ENCODE measurements around the gene VAV2. TPM values are rescaled to one million over a fixed set of nuclear protein-coding genes. Genes with fewer than 3 reads are reported as not detected.

The VAV2 gene
- total RNA-seq, 1 experiment from 2014 or later: 30.7 TPM

- Mint-ChIP-seq H3K36me3 (ENCODE audit: insufficient read depth, unreplicated experiment) (no peaks in the 10 kb centered on the region), H3K27me3 (ENCODE audit: unreplicated experiment) (no peaks in the 10 kb centered on the region), H3K9me3 (ENCODE audit: low read depth, unreplicated experiment) (no peaks in the 10 kb centered on the region), H3K27ac (ENCODE audit: unreplicated experiment) (no peak overlapping the region), H3K4me3 (ENCODE audit: low read depth, unreplicated experiment) (no peak overlapping the region), H3K4me1 (ENCODE audit: low read depth, unreplicated experiment) (peaks cover 31% of the 10 kb centered on the region)
- intact Hi-C loops (cut with micrococcal nuclease; ENCODE audit: unreplicated experiment): no loop called here
- TF ChIP-seq, protein P1, sequence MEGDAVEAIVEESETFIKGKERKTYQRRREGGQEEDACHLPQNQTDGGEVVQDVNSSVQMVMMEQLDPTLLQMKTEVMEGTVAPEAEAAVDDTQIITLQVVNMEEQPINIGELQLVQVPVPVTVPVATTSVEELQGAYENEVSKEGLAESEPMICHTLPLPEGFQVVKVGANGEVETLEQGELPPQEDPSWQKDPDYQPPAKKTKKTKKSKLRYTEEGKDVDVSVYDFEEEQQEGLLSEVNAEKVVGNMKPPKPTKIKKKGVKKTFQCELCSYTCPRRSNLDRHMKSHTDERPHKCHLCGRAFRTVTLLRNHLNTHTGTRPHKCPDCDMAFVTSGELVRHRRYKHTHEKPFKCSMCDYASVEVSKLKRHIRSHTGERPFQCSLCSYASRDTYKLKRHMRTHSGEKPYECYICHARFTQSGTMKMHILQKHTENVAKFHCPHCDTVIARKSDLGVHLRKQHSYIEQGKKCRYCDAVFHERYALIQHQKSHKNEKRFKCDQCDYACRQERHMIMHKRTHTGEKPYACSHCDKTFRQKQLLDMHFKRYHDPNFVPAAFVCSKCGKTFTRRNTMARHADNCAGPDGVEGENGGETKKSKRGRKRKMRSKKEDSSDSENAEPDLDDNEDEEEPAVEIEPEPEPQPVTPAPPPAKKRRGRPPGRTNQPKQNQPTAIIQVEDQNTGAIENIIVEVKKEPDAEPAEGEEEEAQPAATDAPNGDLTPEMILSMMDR (IDR thresholded peaks at IDR 0.05; ENCODE audit: unreplicated experiment): no peak
- CTCF ChIA-PET: no interaction called here
- BruUV-seq (replicated peaks): no TSS peak
- no peak for DNase-seq
Measured at GRCh38 chr9:133971121-133971951, 20.8 kb downstream of the VAV2 start.

GRCh38 chr9:133970581-133971058 lies 21.5 kb downstream of the VAV2 start:
- TF ChIP-seq, protein P1 (IDR thresholded peaks at IDR 0.05; ENCODE audit: unreplicated experiment): no peak
- CTCF ChIA-PET: no interaction called here
- Mint-ChIP-seq H3K27ac (ENCODE audit: unreplicated experiment) (no peak overlapping the region), H3K27me3 (ENCODE audit: unreplicated experiment) (no peaks in the 10 kb centered on the region), H3K36me3 (ENCODE audit: insufficient read depth, unreplicated experiment) (no peaks in the 10 kb centered on the region), H3K9me3 (ENCODE audit: low read depth, unreplicated experiment) (peaks cover 2% of the 10 kb centered on the region), H3K4me1 (ENCODE audit: low read depth, unreplicated experiment) (peaks cover 31% of the 10 kb centered on the region), H3K4me3 (ENCODE audit: low read depth, unreplicated experiment) (no peak overlapping the region)
- intact Hi-C loops (cut with micrococcal nuclease; ENCODE audit: unreplicated experiment): no loop called here
- no peak for DNase-seq
- BruUV-seq (replicated peaks): no TSS peak

DNA sequence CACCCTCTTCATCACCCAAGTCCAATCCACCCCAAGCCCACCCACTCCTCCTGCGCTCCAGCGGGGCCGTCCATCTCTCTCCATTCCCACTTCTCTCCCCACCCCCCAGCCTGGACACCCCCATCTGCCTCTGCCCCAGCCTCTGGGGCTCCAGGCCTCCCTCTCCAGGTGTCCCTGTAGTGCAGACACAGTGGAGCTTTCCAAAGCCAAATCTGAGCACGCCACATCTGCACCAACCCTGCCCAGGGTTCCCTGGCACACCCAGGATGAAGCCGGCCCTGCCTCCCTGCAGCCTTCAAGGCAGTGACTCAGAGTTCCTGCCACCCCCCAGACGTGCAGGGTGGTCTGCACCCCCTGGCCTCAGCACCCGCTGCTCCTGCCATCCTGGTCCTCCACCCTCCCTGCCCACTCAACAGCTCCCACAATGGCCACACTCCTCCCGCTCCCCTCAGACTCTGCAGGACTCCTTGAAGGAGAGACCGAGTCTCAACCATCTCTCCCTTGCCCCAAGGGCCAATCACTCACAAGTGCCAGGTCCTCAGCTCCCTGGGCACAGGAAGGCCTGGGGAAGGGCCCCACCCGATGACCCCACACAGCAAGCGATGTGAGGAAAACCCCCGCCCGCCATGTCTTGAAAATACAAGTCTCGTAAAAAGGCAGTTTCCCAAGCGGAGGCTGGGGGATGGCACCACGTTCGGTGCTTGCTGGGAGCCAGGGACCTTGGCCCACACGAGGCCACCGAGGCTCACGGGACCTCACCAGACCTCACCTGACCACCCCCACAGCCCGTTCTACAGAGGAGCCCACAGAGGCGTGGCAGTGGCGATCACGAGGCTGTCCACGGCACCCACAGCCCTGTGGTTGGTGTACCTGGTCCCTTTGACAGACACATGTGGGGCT lies 22.2 kb downstream of the VAV2 start:
- H3K27me3 Mint-ChIP-seq (ENCODE audit: unreplicated experiment): no peaks in the 10 kb centered on the region
- peaks cover 27% of the 10 kb centered on the region for H3K4me1 Mint-ChIP-seq (ENCODE audit: low read depth, unreplicated experiment)
- CTCF ChIA-PET: no interaction called here
- H3K4me3 Mint-ChIP-seq (ENCODE audit: low read depth, unreplicated experiment): no peak overlapping the region
- H3K36me3 Mint-ChIP-seq (ENCODE audit: insufficient read depth, unreplicated experiment): no peaks in the 10 kb centered on the region
- H3K27ac Mint-ChIP-seq (ENCODE audit: unreplicated experiment): no peak overlapping the region
- peaks cover 2% of the 10 kb centered on the region for H3K9me3 Mint-ChIP-seq (ENCODE audit: low read depth, unreplicated experiment)
- TF ChIP-seq, protein P1 (IDR thresholded peaks at IDR 0.05; ENCODE audit: unreplicated experiment): no peak
- intact Hi-C loops (cut with micrococcal nuclease; ENCODE audit: unreplicated experiment): no loop called here
- DNase-seq: no peak
- BruUV-seq (replicated peaks): no TSS peak

- no peak overlapping the region for H3K27ac Mint-ChIP-seq (ENCODE audit: unreplicated experiment)
- no peak overlapping the region for H3K4me3 Mint-ChIP-seq (ENCODE audit: low read depth, unreplicated experiment)
- no TSS peak for BruUV-seq (replicated peaks)
- TF ChIP-seq, protein P1 (IDR thresholded peaks at IDR 0.05; ENCODE audit: unreplicated experiment): no peak
- no peaks in the 10 kb centered on the region for H3K27me3 Mint-ChIP-seq (ENCODE audit: unreplicated experiment)
- no peak for DNase-seq
- intact Hi-C loops (cut with micrococcal nuclease; ENCODE audit: unreplicated experiment): no loop called here
- no peaks in the 10 kb centered on the region for H3K36me3 Mint-ChIP-seq (ENCODE audit: insufficient read depth, unreplicated experiment)
- H3K4me1 Mint-ChIP-seq (ENCODE audit: low read depth, unreplicated experiment): peaks cover 20% of the 10 kb centered on the region
- CTCF ChIA-PET: no interaction called here
- peaks cover 2% of the 10 kb centered on the region for H3K9me3 Mint-ChIP-seq (ENCODE audit: low read depth, unreplicated experiment)
Measured at GRCh38 chr9:133968966-133969617, 23.0 kb downstream of the VAV2 start.

Data from Calu3 (cell line).